HuH-7 (cell line): Measurements from ENCODE around the gene SERF2.
"Not testable (repeated sequence)": the region's sequence is repeated elsewhere in the genome, so short reads cannot be mapped to it uniquely, and the experiment has no call there.

Experiments used
- DNase-seq: peaks from one replicate; pipeline ENCODE4 v3.0.0; 2011; ENCODE audit warnings: low spot score

Gene SERF2

GRCh38 chr15:43830691-43831275 is 38.7 kb downstream of the SERF2 start:
- DNase-seq: not testable (repeated sequence)

GRCh38 chr15:43831519-43832052 is 39.5 kb downstream of the SERF2 start:
- not testable (repeated sequence) for DNase-seq

GRCh38 chr15:43832485-43832884 is 40.4 kb downstream of the SERF2 start:
- DNase-seq: not testable (repeated sequence)

GRCh38 chr15:43845421-43845820 is 53.3 kb downstream of the SERF2 start:
- no peak for DNase-seq
